Globus pallidus (tissue), 1 donor: ENCODE results near the gene IL36B.

Source experiments
- DNase-seq: peaks from one replicate; pipeline ENCODE4 v3.0.0-alpha.2; 2015; ENCODE audit warnings: low spot score

IL36B gene

GRCh38 chr2:113075600-113075999, 22.9 kb upstream of the IL36B start:
- DNase-seq, result no peak

GRCh38 chr2:113075030-113075429, 22.4 kb upstream of the IL36B start:
- no peak for DNase-seq

GRCh38 chr2:113073325-113073834, 20.7 kb upstream of the IL36B start:
- no peak for DNase-seq

GRCh38 chr2:113072584-113072983, 19.9 kb upstream of the IL36B start:
- no peak for DNase-seq

- DNase-seq, result no peak
These were observed 17.9 kb upstream of the IL36B start for GRCh38 chr2:113070606-113070975.

- DNase-seq, result no peak
These were observed 17.3 kb upstream of the IL36B start for GRCh38 chr2:113069676-113070605.

- no peak for DNase-seq
These were observed 16.2 kb upstream of the IL36B start for GRCh38 chr2:113068706-113069485.

- DNase-seq, result no peak
These were observed 15.6 kb upstream of the IL36B start for GRCh38 chr2:113068249-113068648.

GRCh38 chr2:113067681-113068080, 15.0 kb upstream of the IL36B start, which contains the start of gene IL1F10:
TSS of gene IL1F10 (plus strand) at chr2:113067970. CDS start at chr2:113072739, 4,769 bp downstream.
- DNase-seq, result no peak

GRCh38 chr2:113064898-113065297, 12.2 kb upstream of the IL36B start:
- no peak for DNase-seq

- no peak for DNase-seq
These were observed 11.6 kb upstream of the IL36B start for GRCh38 chr2:113064281-113064680.

GRCh38 chr2:113061896-113062770, 9.5 kb upstream of the IL36B start:
- DNase-seq, result no peak

- DNase-seq, result no peak
These were observed 8.6 kb upstream of the IL36B start for GRCh38 chr2:113061241-113061640.

GRCh38 chr2:113060796-113061195, 8.1 kb upstream of the IL36B start:
- DNase-seq, result no peak

GRCh38 chr2:113060396-113060795, 7.7 kb upstream of the IL36B start:
- DNase-seq, result no peak

- DNase-seq, result no peak
These were observed 6.6 kb upstream of the IL36B start, which contains the start of gene IL36RN for GRCh38 chr2:113058998-113059960. TSS of gene IL36RN (plus strand) at chr2:113059198. CDS start at chr2:113059439, 241 bp downstream.

- DNase-seq, result no peak
These were observed 5.8 kb upstream of the IL36B start for GRCh38 chr2:113058411-113058994.

GRCh38 chr2:113057117-113057516, 4.5 kb upstream of the IL36B start:
- DNase-seq, result no peak

GRCh38 chr2:113056521-113056920, 3.9 kb upstream of the IL36B start:
- no peak for DNase-seq

GRCh38 chr2:113054066-113054465, 1.4 kb upstream of the IL36B start:
- no peak for DNase-seq
